GM20000 (cell line): Measurements from ENCODE around the gene OBSCN.
"Not testable (repeated sequence)": the region's sequence is repeated elsewhere in the genome, so short reads cannot be mapped to it uniquely, and the experiment has no call there.

Experiments
- DNase-seq: peaks from one replicate; pipeline ENCODE4 v3.0.0; 2012; ENCODE audit warnings: low spot score
- TF ChIP-seq, protein P1 (sequence below): IDR thresholded peaks from 2 replicates; pipeline ENCODE4 v1.5.1; 2012; ENCODE audit warnings: mild to moderate bottlenecking, control low read depth; ENCODE audit errors: extremely low read depth, missing control alignments

The OBSCN gene

DNA sequence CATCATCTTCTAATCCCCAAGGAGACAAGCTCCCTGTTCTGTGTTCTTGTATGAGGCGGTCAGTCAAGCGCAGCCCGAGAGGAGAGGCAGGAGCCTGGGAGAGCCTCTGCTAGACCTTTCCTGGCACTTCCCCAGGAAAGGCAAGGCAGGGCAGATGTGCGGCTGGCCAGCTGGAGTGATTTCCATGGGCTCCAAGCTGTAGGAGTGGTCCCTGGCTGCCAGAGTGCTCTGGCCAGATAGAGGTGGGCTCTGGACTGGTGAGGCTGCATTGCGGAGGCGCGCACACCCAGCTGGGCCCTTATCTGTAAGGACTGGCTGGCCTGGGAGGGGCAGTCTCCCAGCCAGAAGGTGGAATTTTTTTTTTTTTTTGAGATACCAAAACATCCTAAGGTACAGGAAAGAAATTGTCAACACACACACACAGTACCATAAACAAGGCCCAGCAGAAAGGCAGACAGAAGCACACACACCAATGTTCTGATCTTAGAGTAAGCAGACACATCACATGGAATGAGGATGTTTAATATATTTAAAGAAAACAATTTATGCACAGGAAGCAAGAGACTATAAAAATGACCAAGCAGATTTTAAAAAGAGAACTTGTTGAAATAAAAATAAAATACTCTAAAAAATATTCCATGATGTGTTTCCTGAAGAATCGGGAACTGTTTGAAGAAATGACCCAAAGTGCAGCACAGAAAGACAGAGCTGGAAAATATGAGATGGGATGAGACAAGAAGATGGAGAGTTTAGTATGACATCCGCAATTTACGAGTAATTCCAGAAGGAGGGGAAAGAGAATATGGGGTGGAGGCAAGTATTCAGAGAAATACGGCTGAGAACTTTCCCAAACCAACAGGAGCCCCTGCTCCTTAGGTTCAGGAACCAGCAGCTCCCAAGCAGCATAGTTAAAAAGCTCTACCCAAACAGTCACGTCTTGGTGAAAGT, 28.8 kb upstream of the OBSCN start:
- TF ChIP-seq, protein P1, sequence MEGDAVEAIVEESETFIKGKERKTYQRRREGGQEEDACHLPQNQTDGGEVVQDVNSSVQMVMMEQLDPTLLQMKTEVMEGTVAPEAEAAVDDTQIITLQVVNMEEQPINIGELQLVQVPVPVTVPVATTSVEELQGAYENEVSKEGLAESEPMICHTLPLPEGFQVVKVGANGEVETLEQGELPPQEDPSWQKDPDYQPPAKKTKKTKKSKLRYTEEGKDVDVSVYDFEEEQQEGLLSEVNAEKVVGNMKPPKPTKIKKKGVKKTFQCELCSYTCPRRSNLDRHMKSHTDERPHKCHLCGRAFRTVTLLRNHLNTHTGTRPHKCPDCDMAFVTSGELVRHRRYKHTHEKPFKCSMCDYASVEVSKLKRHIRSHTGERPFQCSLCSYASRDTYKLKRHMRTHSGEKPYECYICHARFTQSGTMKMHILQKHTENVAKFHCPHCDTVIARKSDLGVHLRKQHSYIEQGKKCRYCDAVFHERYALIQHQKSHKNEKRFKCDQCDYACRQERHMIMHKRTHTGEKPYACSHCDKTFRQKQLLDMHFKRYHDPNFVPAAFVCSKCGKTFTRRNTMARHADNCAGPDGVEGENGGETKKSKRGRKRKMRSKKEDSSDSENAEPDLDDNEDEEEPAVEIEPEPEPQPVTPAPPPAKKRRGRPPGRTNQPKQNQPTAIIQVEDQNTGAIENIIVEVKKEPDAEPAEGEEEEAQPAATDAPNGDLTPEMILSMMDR, result no peak
- no peak for DNase-seq

DNA sequence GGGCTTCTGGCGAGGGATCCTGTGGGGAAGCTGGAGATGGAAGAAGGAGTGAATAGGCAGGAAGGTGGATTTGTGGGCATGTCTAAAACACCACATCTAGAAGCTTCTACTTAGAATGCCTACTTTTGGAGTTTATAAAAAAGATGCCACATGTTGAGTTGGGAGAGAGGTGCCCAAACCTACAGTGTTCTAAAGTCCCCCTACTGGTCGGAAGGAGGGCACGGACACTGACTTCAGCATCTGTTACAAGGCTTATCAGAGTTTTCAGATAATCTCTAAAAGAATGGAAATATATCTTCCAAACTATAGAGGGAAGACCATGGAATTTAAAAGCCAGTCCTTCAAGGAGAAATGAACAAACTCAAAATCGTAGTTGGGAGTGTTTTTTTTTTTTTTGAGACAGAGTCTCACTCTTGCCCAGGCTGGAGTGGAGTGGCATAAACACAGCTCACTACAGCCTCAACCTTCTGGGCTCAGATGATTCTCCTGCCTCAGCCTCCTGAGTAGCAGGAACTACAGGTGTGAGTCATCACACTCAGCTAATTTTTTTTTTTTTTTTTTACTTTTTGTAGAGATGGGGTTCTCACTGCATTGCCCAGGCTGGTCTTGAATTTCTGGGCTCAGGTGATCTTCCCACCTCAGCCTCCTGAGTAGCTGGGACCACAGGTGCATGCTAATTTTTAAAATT, 27.4 kb upstream of the OBSCN start:
- TF ChIP-seq, protein P1, result peak; percentile 6
- no peak for DNase-seq

- DNase-seq, result no peak
- TF ChIP-seq, protein P1, result no peak
Measured at GRCh38 chr1:228180959-228181644, 26.7 kb upstream of the OBSCN start.

DNA sequence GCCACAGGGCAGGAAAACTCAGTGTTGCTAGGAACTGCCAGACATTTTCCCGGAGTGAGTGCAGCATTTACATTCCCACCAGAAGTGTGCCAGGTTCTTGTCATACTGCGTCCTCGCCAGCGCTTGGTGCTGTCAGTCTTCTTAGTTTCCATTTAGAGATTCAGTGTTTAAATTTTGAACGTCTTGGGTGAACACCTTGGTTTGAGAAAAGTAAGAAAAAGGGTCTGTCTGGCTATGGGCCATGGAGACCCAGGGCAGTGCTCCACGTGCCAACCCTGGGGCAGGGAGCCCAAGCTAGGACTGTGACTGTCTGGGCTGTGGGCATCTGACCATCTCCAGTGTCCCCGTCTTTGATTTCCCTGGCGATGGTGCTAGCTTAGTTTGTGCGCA, 26.2 kb upstream of the OBSCN start:
- DNase-seq, result no peak
- TF ChIP-seq, protein P1, result no peak

- no peak for DNase-seq
- TF ChIP-seq, protein P1, result no peak
Measured at GRCh38 chr1:228182296-228183030, 25.4 kb upstream of the OBSCN start.

DNA sequence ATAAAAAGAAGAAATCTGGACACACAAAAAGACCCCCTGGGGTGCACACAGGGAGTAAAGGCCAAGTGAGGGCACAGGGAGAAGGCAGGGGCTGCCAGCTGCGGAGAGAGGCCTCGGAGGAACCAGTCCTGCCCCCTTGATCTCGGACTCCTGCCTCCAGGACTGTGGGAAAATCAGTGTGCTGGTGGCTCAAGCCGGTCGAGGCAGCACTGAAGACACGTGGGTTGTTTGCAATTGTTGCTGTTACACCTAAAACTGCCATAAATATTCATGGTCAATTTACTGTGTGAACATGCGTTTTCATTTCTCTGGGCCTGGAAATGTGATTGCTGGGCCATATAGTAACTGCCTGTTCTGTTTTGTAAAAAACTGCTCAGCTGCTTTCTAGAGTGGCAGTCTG, 23.7 kb upstream of the OBSCN start:
- TF ChIP-seq, protein P1, result no peak
- no peak for DNase-seq

DNA sequence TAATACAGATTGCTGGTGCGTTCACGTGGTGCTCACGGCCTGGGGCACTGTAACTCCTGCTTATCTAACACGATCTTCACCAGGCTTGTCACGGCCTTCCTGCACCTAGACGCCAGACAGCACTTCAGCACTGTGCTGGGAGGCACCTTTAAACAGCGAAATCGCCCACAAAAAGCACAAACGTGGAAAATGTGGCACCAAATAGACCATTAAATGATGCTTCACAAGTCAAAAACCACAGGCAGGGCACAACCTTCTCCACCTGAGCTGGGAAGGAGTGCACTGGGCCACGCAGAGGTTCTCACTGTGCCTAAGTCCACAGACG, 22.2 kb upstream of the OBSCN start:
- TF ChIP-seq, protein P1, result no peak
- DNase-seq, result no peak

DNA sequence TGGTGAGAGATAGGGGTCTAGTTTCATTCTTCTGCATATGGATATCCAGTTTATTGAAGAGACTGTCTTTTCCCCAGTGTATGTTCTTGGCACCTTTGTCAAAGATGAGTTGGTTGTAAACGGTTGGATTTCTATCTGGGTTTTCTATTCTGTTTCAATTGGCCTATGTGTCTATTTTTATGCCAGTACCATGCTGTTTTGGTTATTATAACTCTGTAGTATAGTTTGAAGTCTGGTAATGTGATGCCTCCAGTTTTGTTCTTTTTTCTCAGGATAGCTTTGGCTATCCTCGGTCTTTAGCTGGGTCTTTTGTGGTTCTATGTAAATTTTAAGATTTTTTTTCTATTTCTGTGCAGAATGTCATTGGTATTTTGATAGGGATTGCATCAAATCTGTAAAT, 19.6 kb upstream of the OBSCN start:
- DNase-seq, result not testable (repeated sequence)
